Ovary (tissue), 3 donors: ENCODE data around the gene SCGB3A2.

ENCODE experiments used
- CTCF ChIP-seq, 3 donors: fragments of 450-650 bp in 2 of 3; fragments of 200-600 bp in 1 of 3; IDR thresholded peaks; one replicate each; pipeline versions ENCODE4 v1.5.1 to v1.8.0; 2016 to 2022; ENCODE audit warnings: antibody characterized with exemption in 3 of 3, mild to moderate bottlenecking in 1 of 3
- EP300 ChIP-seq: sonication (generic); formaldehyde crosslinking; IDR thresholded peaks from one replicate; pipeline ENCODE4 v1.6.1; 2017; ENCODE audit warnings: antibody characterized with exemption
- donor health status: DM: no; HTN: no; CAD: no.

GRCh38 chr5:147860641-147861025 is 17.9 kb upstream of the SCGB3A2 start:
- TF ChIP-seq CTCF (IDR thresholded peaks at IDR 0.05): no peak
- no peak for TF ChIP-seq EP300
